Activated CD4-positive, alpha-beta T cell treated with anti-CD3 and anti-CD28 coated beads, Interleukin-10, Interleukin-2, amounts not matched to agents 100 ng/mL and 50 ng/mL, durations not matched to agents 16 hours and 8 hours (primary cell): ENCODE results near the gene DZIP1.

Experiments used
- DNase-seq: peaks from one replicate; pipeline ENCODE4 v3.0.0-alpha.2; 2020

Gene DZIP1

DNA sequence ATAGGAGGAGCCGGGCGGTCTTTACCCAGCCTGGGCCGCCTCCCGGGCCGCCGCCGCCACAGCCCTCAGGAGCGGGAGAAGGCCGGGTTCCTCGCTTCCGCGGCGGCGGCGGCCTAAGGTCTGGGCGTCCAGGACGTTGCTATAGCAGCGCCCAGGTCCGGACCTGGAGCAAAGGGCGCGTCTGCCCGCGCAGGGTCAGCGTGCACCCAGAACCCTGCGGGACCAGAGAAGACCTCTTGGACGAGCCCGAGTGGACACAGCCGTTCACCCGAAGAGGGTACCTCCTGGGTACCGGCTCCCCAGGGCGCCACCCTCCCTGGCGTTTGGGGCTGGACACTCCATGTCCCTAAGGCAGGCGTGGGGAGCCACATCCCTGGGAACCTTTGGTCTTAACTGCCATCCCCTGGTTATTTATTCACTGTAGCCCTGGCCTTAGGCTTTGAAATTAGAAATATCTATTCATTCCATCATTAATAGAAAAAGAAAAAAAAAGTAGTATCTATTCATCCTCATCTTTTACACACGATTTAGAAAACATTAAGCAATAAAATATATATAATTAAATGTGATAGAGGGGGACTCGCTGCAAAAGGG, 2.4 kb downstream of the DZIP1 start:
- DNase-seq, result no peak

- no peak for DNase-seq
Measured at GRCh38 chr13:95641291-95642027, 3.0 kb downstream of the DZIP1 start.

GRCh38 chr13:95636853-95637252, 7.7 kb downstream of the DZIP1 start:
- DNase-seq, result peak; percentile 27

- no peak for DNase-seq
Measured at GRCh38 chr13:95630593-95630992, 13.9 kb downstream of the DZIP1 start.

DNA sequence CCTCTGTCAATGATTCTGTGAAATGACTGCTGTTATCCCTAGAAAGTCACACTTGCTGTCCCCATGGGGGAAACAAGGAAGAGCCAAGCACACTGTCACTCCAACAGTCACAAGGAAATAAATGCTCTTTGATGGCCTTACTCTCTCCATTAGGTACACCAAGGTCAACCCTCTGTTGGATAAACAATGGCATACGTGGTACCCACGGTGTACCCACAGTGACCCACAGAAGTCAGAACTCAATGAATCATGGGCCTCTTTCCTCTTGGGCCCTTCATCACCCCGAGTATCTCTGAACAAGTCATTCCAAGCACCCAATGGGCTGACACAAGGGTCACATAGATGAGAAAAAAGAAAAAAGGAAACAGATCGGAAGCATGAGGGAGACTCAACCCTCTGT, 15.4 kb downstream of the DZIP1 start:
- no peak for DNase-seq

- no peak for DNase-seq
Measured at GRCh38 chr13:95628488-95628887, 16.0 kb downstream of the DZIP1 start.

DNA sequence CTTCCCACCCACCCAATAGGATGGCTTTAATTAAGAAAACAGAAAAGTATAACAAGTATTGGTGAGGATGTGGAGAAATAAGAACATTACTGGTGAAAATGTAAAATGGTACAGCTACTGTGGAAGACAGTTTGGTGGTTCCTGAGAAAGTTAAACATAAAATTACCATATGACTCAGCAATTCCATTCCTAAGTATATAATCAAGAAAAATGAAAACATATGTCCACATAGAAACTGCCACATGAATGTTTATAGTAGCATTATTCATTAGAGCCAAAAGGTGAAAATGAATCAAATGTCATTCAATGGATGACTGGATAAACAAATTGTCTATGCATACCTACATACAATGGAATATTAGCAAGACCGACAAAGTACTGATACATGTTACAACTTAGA, 16.9 kb downstream of the DZIP1 start:
- DNase-seq, result no peak

- DNase-seq, result no peak
Measured at GRCh38 chr13:95626768-95627167, 17.7 kb downstream of the DZIP1 start.

DNA sequence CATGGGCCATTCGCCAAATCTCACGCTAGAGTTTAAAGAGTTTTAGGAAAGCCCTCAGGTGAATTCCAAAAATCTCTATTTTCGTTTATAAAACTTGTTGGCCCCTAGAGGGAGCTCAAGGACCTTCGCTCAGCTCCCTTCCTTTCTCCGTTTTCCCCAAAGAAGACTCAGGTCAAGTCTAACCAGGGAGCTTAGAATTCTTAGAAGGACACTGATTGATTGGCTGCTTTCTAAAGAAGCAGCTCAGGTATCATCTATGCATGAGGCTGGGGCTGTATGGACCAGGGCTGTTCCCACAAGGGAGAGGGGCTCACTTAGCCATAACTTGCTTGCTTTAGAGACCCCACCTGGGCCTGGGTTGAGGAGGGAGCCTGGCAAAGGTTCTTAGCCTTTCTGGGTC, 20.5 kb downstream of the DZIP1 start:
- DNase-seq, result peak; percentile 49

DNA sequence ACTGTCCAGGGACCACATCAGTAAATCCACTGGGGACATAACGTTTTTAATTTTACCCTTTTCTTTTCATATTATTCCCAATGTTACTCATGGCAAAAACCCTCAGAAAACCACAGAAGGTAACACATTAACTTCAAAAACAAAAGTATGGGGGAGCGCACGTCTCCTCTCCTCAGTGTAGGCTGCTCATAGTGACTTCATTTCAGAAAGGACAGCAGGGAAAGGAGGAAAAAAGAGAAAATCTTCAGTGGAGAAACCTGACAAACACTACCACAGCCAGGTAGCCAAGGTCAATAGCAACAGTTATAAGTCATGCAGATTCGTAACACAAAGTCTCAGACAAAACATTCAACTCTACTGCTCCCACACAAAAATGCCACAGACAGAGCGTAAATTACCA, 21.4 kb downstream of the DZIP1 start:
- no peak for DNase-seq

- no peak for DNase-seq
Measured at GRCh38 chr13:95620825-95621498, 23.5 kb downstream of the DZIP1 start.

DNA sequence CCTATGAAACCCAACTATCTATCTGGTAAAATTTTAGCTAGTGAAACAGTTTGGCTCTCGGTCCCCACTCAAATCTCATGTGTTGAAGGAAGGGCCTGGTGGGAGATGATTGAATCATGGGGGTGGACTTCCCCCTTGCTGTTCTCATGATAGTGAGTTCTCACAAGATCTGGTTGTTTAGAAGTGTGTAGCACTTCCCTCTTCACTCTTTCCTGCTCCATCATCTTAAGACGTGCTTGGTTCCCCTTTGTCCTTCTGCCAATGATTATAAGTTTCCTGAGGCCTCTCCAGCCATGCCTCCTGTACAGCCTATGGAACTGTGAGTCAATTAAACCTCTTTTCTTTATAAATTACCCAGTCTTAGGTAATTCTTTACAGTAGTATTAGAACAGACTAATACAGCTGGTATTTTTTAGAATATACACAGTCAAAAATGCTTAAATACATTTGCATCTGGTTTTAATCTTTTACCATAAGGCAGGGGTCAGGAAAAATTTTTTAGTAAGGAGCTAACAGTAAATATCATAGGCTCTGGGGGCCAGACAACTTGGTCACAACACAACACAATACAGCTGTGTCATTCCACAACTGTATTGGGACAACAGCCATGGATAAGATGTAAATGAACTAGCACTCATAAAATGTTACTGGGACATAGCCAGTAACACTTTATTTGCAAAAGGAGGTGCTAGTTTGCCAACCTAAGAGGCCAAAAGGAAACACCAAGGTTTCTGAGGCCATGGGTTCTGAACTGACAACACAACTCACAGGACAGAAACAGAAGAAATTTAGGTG, 24.3 kb downstream of the DZIP1 start:
- no peak for DNase-seq

GRCh38 chr13:95615539-95615938, 29.0 kb downstream of the DZIP1 start:
- DNase-seq, result no peak

DNA sequence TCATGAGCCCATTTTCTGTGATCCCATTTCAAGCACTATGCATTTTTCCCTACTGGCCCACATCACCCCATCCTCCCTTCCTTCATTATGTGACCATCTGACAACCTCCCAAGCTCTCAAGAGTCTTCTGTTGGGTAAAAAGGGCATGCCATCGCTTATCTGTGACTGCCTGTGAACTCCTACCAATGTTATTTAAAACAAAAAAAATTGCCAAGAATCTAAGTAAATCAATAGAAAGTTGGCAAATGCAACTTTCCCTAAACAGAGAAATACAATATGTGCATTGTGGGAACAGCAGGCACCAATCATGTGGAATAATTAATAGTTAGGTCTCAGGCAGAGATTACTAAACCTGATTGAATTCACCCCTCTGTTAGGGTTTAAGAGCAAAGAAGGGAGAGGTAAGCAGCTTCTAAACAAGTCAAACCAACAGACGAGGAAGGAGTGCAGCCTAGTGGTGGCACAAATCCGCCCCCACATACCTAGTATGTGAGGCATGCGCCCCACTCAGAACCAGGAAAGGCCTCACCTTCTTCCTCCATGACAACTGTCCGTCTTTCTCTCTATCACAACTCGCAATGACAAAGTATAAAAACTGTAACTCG, 29.8 kb downstream of the DZIP1 start:
- DNase-seq, result no peak

DNA sequence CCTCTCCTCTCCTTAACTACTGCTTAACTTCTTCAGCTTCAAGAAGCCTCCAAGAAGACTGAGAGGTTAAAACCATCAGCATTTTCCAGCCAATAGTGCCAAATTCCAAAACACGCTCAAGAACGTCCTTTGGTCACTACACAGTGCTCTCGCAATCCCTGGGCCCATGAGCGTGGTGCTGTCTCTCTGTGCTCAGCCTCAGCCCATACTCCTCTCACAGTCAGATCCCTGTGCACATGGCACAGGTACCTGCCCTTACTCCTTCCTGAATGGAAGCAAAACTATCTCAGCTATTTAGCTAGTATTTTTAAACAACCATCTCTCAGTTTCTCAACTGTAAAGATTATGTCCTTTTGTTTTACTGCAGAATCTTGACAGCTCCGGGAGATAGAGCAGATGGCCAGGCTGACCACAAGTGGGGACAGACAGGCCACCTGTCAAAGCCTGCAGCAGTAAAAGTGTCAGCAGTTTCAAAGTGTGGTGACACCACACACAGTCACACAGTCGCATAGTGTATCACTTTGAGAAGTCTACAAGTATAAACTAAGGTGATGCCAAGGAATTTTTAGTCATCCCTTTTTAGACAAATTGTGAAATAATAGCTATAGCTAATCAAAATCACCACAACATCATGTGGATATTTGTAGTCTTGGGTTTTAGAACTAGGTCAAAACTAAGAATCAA, 35.7 kb downstream of the DZIP1 start:
- no peak for DNase-seq

DNA sequence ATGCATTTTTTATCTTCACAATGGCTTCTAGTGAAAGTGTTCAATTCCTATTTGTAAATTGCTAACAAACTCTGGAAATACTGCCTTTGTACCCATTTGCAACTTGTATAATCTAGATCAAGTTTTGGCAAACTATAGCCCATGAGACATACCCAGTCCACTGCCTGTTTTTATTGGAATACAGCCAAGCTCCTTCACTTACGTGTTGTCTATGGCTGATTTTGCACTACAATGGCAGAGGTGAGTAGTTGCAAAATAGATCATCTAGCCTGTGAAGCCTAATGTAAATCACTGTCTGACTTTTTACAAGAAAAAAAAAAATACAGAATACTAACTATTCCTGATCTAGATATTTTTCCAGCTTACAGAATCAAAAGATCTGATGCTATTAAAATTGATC, 37.1 kb downstream of the DZIP1 start:
- no peak for DNase-seq

GRCh38 chr13:95605448-95606125, 38.9 kb downstream of the DZIP1 start:
- no peak for DNase-seq

- DNase-seq, result no peak
Measured at GRCh38 chr13:95604556-95604915, 40.0 kb downstream of the DZIP1 start.

DNA sequence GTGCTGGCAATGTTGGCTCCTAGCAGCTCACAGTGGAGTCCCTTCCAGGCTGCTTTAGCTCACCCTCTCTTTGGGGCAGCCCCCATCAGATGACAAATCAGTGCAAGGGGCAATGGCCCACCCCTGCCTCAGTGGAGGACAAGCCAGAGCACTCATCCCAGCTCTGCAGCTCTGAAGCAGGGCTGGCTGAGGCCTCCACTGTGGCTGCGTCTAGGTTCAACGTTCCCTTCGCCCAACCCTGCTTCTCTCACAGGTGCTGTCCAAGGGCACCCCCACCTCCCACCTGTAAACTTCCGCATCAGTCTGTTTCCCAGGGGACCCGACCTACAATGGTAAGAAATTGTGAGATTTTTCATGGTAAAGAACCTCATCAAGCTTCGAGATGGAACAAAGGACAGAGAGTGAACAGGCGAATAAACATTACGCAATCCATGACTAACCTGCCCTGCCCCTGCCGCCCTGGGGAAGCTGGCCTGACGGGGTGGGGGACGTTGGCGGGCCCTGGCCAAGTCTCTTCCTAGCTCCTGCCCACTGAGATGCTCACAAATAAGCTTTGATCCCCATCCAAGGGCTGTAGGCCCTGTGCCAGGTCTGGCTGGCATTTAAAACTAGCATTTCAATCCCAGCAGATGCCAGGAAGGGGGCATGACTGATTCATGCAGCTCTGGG, 40.5 kb downstream of the DZIP1 start:
- DNase-seq, result no peak

- no peak for DNase-seq
Measured at GRCh38 chr13:95601906-95602305, 42.6 kb downstream of the DZIP1 start.

DNA sequence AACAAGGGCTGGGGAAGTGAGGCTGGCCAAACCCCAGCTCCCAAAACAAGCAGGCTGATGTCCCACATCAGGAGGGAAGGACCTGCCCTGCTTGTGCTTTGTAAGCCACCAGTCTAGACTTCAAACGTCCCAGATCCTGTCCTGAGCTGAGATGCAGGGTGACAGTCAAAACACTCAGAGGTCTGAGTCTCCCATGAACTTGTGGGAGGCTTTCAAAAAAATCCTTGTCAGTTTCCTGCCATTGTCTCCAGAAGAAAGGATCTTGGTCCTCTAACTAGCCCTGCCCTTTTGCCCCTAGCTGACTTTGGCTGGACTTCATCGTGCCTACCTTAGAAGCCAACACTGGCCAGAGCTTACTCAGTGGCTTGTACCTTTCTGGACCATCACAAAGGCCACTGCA, 43.3 kb downstream of the DZIP1 start:
- no peak for DNase-seq
